UCSD-AML1 (cell line): Measurements from ENCODE around the gene CSTPP1.
"Not testable (repeated sequence)": the region's sequence is repeated elsewhere in the genome, so short reads cannot be mapped to it uniquely, and the experiment has no call there.

Experiments
- DNase-seq: peaks from one replicate; lab custom pipeline; 2025; ENCODE audit not compliant: unreplicated experiment; lab: John Stamatoyannopoulos, UW

The CSTPP1 gene

GRCh38 chr11:46912526-46913150 lies 23.9 kb upstream of the CSTPP1 start:
- peak; percentile 28 for DNase-seq

- no peak for DNase-seq
These were observed 23.1 kb upstream of the CSTPP1 start for GRCh38 chr11:46913484-46913883.

- DNase-seq: no peak
These were observed 22.2 kb upstream of the CSTPP1 start for GRCh38 chr11:46914363-46914762.

- DNase-seq: no peak
These were observed 21.7 kb upstream of the CSTPP1 start for GRCh38 chr11:46914910-46915309.

- DNase-seq: peak; percentile 48
These were observed 20.1 kb upstream of the CSTPP1 start for GRCh38 chr11:46916286-46917108.

- DNase-seq: no peak
These were observed 19.3 kb upstream of the CSTPP1 start for GRCh38 chr11:46917109-46917761.

- DNase-seq: no peak
These were observed 18.8 kb upstream of the CSTPP1 start for GRCh38 chr11:46917762-46918082.

GRCh38 chr11:46918083-46918787 lies 18.3 kb upstream of the CSTPP1 start, which contains the start of gene LRP4:
TSS of gene LRP4 (minus strand) at chr11:46918550. CDS start at chr11:46918379, 171 bp downstream.
- no peak for DNase-seq

GRCh38 chr11:46918788-46919513 lies 17.6 kb upstream of the CSTPP1 start:
- DNase-seq: no peak

- no peak for DNase-seq
These were observed 15.8 kb upstream of the CSTPP1 start for GRCh38 chr11:46920755-46921154.

GRCh38 chr11:46927928-46928327 lies 8.6 kb upstream of the CSTPP1 start:
- not testable (repeated sequence) for DNase-seq

GRCh38 chr11:46928701-46929100 lies 7.9 kb upstream of the CSTPP1 start:
- DNase-seq: not testable (repeated sequence)

GRCh38 chr11:46930089-46930488 lies 6.5 kb upstream of the CSTPP1 start:
- no peak for DNase-seq

GRCh38 chr11:46942172-46942571 lies 5.6 kb downstream of the CSTPP1 start:
- DNase-seq: no peak

- no peak for DNase-seq
These were observed 8.0 kb downstream of the CSTPP1 start for GRCh38 chr11:46944356-46945075.

GRCh38 chr11:46947399-46948077 lies 11.0 kb downstream of the CSTPP1 start:
- no peak for DNase-seq

GRCh38 chr11:46948378-46949131 lies 12.0 kb downstream of the CSTPP1 start:
- DNase-seq: no peak

- DNase-seq: no peak
These were observed 12.7 kb downstream of the CSTPP1 start for GRCh38 chr11:46949297-46949696.

GRCh38 chr11:46951864-46952263 lies 15.3 kb downstream of the CSTPP1 start:
- no peak for DNase-seq
